Adrenal gland (tissue), 5 donors: Measurements from ENCODE around the gene CACNA1E.

ENCODE experiments used
- CTCF ChIP-seq, 6 experiments: fragments of 450-650 bp in 4 of 6; fragments of 200-600 bp in 2 of 6; sonication (generic) in 1 of 6; IDR thresholded peaks; 1 replicate in 5 of 6; 2 replicates in 1 of 6; pipeline versions ENCODE4 v1.5.1 to v1.8.0; 2016 to 2021; ENCODE audit warnings: antibody characterized with exemption in 6 of 6, mild to moderate bottlenecking in 2 of 6, moderate library complexity in 1 of 6
- POLR2A ChIP-seq, 2 donors: fragments of 450-650 bp; IDR thresholded peaks; one replicate each; pipeline ENCODE4 v1.6.1; 2017; ENCODE audit warnings: antibody characterized with exemption in 2 of 2, mild to moderate bottlenecking in 2 of 2, moderate library complexity in 1 of 2
- donor health status: DM: no; HTN: no; CAD: no.

GRCh38 chr1:181456551-181456950, 26.8 kb upstream of the CACNA1E start:
- TF ChIP-seq CTCF (IDR thresholded peaks at IDR 0.05) (no peak), POLR2A (IDR thresholded peaks at IDR 0.05) (no peak)
